H9 (cell line): ENCODE measurements around the gene NOVA1. TPM values are rescaled to one million over a fixed set of nuclear protein-coding genes. Genes with fewer than 3 reads are reported as not detected.

Experiments
- DNase-seq: peaks from one replicate; pipeline ENCODE4 v3.0.0-alpha.2; 2017
- H2AFZ ChIP-seq: one replicate; pipeline ENCODE4 v1.6.1; 2013; ENCODE audit warnings: mild to moderate bottlenecking, low read length, control low read depth, moderate library complexity
- H2AK5ac ChIP-seq: 2 replicates; pipeline ENCODE4 v1.6.1; 2013; ENCODE audit warnings: low read length, control low read depth, mixed read lengths; ENCODE audit not compliant: insufficient read length
- H2BK120ac ChIP-seq: one replicate; pipeline ENCODE4 v1.6.1; 2013; ENCODE audit warnings: low read depth, mild to moderate bottlenecking, low read length, control low read depth, inconsistent platforms; ENCODE audit not compliant: poor library complexity, severe bottlenecking
- H2BK12ac ChIP-seq: 2 replicates; pipeline ENCODE4 v1.6.1; 2013; ENCODE audit warnings: low read length, control low read depth, mixed read lengths, low read depth; ENCODE audit not compliant: insufficient read length
- H2BK15ac ChIP-seq: 2 replicates; pipeline ENCODE4 v1.6.1; 2013; ENCODE audit warnings: low read depth, low read length, control low read depth
- H2BK20ac ChIP-seq: one replicate; pipeline ENCODE4 v1.6.1; 2013; ENCODE audit warnings: low read depth, mild to moderate bottlenecking, low read length, control low read depth, inconsistent platforms; ENCODE audit not compliant: poor library complexity, severe bottlenecking
- H2BK5ac ChIP-seq: 2 replicates; pipeline ENCODE4 v1.6.1; 2013; ENCODE audit warnings: low read length, control low read depth, mixed read lengths; ENCODE audit not compliant: insufficient read length
- H3K14ac ChIP-seq: 2 replicates; pipeline ENCODE4 v1.6.1; 2013; ENCODE audit warnings: low read length, control low read depth; ENCODE audit not compliant: insufficient read depth
- H3K18ac ChIP-seq: 2 replicates; pipeline ENCODE4 v1.6.1; 2013; ENCODE audit warnings: low read depth, mild to moderate bottlenecking, mixed read lengths, low read length, control low read depth; ENCODE audit not compliant: insufficient read length
- H3K23ac ChIP-seq: 2 replicates; pipeline ENCODE4 v1.6.1; 2013; ENCODE audit warnings: low read length, control low read depth, mixed read lengths, low read depth; ENCODE audit not compliant: insufficient read length
- H3K23me2 ChIP-seq: 2 replicates; pipeline ENCODE4 v1.6.1; 2013; ENCODE audit warnings: low read depth, mild to moderate bottlenecking, mixed read lengths, low read length, control low read depth; ENCODE audit not compliant: insufficient read length, poor library complexity, severe bottlenecking
- H3K27ac ChIP-seq: 2 replicates; pipeline ENCODE4 v1.5.1; 2013; ENCODE audit warnings: low read length, control low read depth, mixed read lengths, low read depth; ENCODE audit not compliant: insufficient read length
- H3K27me3 ChIP-seq: 2 replicates; pipeline ENCODE4 v1.6.1; 2013; ENCODE audit warnings: low read length, control low read depth, inconsistent platforms; ENCODE audit not compliant: insufficient read depth
- H3K4ac ChIP-seq: 2 replicates; pipeline ENCODE4 v1.6.1; 2013; ENCODE audit warnings: low read depth, mild to moderate bottlenecking, control low read depth, inconsistent platforms, low read length, moderate library complexity
- H3K4me1 ChIP-seq: 2 replicates; pipeline ENCODE4 v1.6.1; 2013; ENCODE audit warnings: low read length, control low read depth, inconsistent platforms; ENCODE audit not compliant: insufficient read depth
- H3K4me2 ChIP-seq: 2 replicates; pipeline ENCODE4 v1.6.1; 2013; ENCODE audit warnings: low read length, control low read depth, mixed read lengths; ENCODE audit not compliant: insufficient read length, insufficient read depth
- H3K56ac ChIP-seq: 2 replicates; pipeline ENCODE4 v1.6.1; 2013; ENCODE audit warnings: low read depth, mild to moderate bottlenecking, mixed read lengths, low read length, control low read depth; ENCODE audit not compliant: insufficient read length
- H3K79me1 ChIP-seq: 2 replicates; pipeline ENCODE4 v1.6.1; 2013; ENCODE audit warnings: low read depth, mild to moderate bottlenecking, moderate library complexity, low read length, control low read depth, inconsistent platforms; ENCODE audit not compliant: insufficient read depth, poor library complexity, severe bottlenecking
- H3K79me2 ChIP-seq: 2 replicates; pipeline ENCODE4 v1.6.1; 2013; ENCODE audit warnings: low read length, control low read depth, inconsistent platforms; ENCODE audit not compliant: insufficient read depth
- H3K9ac ChIP-seq: 2 replicates; pipeline ENCODE4 v1.6.1; 2013; ENCODE audit warnings: low read length, control low read depth, mixed read lengths; ENCODE audit not compliant: insufficient read length; ENCODE audit errors: extremely low read depth
- H3K9me3 ChIP-seq: one replicate; pipeline ENCODE4 v1.6.1; 2013; ENCODE audit warnings: low read depth, low read length, inconsistent platforms; ENCODE audit not compliant: control insufficient read depth
- H3T11ph ChIP-seq: one replicate; pipeline ENCODE4 v1.6.1; 2013; ENCODE audit warnings: mild to moderate bottlenecking, low read length, control low read depth, inconsistent platforms
- H4K20me1 ChIP-seq: one replicate; pipeline ENCODE4 v1.6.1; 2013; ENCODE audit not compliant: control insufficient read depth, insufficient read length, insufficient read depth
- H4K5ac ChIP-seq: 2 replicates; pipeline ENCODE4 v1.6.1; 2013; ENCODE audit warnings: low read depth, mild to moderate bottlenecking, mixed read lengths, low read length, control low read depth; ENCODE audit not compliant: insufficient read length
- H4K8ac ChIP-seq: replicated peaks from 2 replicates; pipeline ENCODE4 v1.6.1; 2013; ENCODE audit warnings: low read length, control low read depth, mixed read lengths, low read depth; ENCODE audit not compliant: insufficient read length
- H4K91ac ChIP-seq: 2 replicates; pipeline ENCODE4 v1.6.1; 2013; ENCODE audit warnings: low read depth, mild to moderate bottlenecking, moderate library complexity, mixed read lengths, low read length, control low read depth; ENCODE audit not compliant: insufficient read length
- H3K27ac Mint-ChIP-seq, 3 experiments: 2 replicates in 2 of 3; 3 replicates in 1 of 3; pipeline ENCODE4 v1.8.0; 2020 to 2021; ENCODE audit warnings: mixed read lengths in 3 of 3, mild to moderate bottlenecking in 1 of 3, moderate library complexity in 1 of 3
- H3K27me3 Mint-ChIP-seq: 2 replicates; pipeline ENCODE4 v1.8.0; 2021; ENCODE audit warnings: low read depth, mild to moderate bottlenecking, moderate library complexity, mixed read lengths
- H3K36me3 Mint-ChIP-seq, 3 experiments: 2 replicates in 2 of 3; 3 replicates in 1 of 3; pipeline ENCODE4 v1.8.0; 2020 to 2021; ENCODE audit warnings: low read depth in 3 of 3, mixed read lengths in 3 of 3; ENCODE audit not compliant: insufficient read depth in 1 of 3
- H3K4me1 Mint-ChIP-seq, 2 experiments: 2 replicates each; pipeline ENCODE4 v1.8.0; 2020; ENCODE audit warnings: mixed read lengths in 2 of 2
- H3K4me3 Mint-ChIP-seq, 2 experiments: 2 replicates in 1 of 2; 3 replicates in 1 of 2; pipeline ENCODE4 v1.8.0; 2020 to 2021; ENCODE audit warnings: mild to moderate bottlenecking in 2 of 2, mixed read lengths in 2 of 2, moderate library complexity in 1 of 2
- H3K9me3 Mint-ChIP-seq, 2 experiments: 2 replicates in 1 of 2; 3 replicates in 1 of 2; pipeline ENCODE4 v1.8.0; 2020; ENCODE audit warnings: mild to moderate bottlenecking in 2 of 2, mixed read lengths in 2 of 2, moderate library complexity in 1 of 2
- CTCF ChIP-seq: fragments of 200-600 bp; sonication (generic); conservative IDR thresholded peaks from 3 replicates; pipeline ENCODE4 v1.8.0; 2021; ENCODE audit warnings: antibody characterized with exemption, mild to moderate bottlenecking
- total RNA-seq: library from RNA; stranded (reverse); gene quantifications from 2 replicates; pipeline ENCODE4 v1.2.1, GENCODE V29; 2021

The NOVA1 gene
- total RNA-seq, 1 experiment from 2014 or later, result 13.8 TPM

GRCh38 chr14:26517771-26518170 lies 80.1 kb downstream of the NOVA1 start:
- Histone ChIP-seq H4K8ac (no peak overlapping the region), H3K23ac (no peak overlapping the region), H3K9me3 (no peaks in the 10 kb centered on the region), H3K23me2 (no peaks in the 10 kb centered on the region), H3K79me2 (no peaks in the 10 kb centered on the region), H3K4ac (no peak overlapping the region), H4K5ac (no peak overlapping the region), H2BK15ac (no peak overlapping the region), H3T11ph (no peak overlapping the region), H3K79me1 (no peaks in the 10 kb centered on the region), H3K56ac (no peak overlapping the region), H3K4me1 (no peaks in the 10 kb centered on the region; the same call in 1 of the 2 replicates), H3K27me3 (no peaks in the 10 kb centered on the region), H2BK20ac (no peak overlapping the region), H3K9ac (no peak overlapping the region), H3K27ac (no peak overlapping the region), H2AFZ (no peak overlapping the region), H3K14ac (no peak overlapping the region), H2BK120ac (no peak overlapping the region), H3K4me2 (no peak overlapping the region), H2AK5ac (no peak overlapping the region), H2BK5ac (no peak overlapping the region), H3K18ac (no peak overlapping the region), H4K20me1 (no peaks in the 10 kb centered on the region), H4K91ac (no peak overlapping the region), H2BK12ac (no peak overlapping the region)
- H3K27me3 Mint-ChIP-seq, result no peaks in the 10 kb centered on the region
- H3K27ac Mint-ChIP-seq, result no peak overlapping the region
- TF ChIP-seq CTCF, result no peak
- H3K9me3 Mint-ChIP-seq, result no peaks in the 10 kb centered on the region
- no peak overlapping the region for H3K4me3 Mint-ChIP-seq
- DNase-seq, result no peak
- H3K36me3 Mint-ChIP-seq, result no peaks in the 10 kb centered on the region; a peak in 1 of 7 replicates
- peaks cover 14 to 15% of the 10 kb centered on the region in 2 experiments for H3K4me1 Mint-ChIP-seq
